ENCODE results near the gene GPR179.

The GPR179 gene

GRCh38 chr17:38326996-38327792 lies 16.6 kb downstream of the GPR179 start:
- Histone ChIP-seq H3F3A (ENCODE audit: low read depth) (no peaks in the 10 kb centered on the region), H3K27me3 (ENCODE audit: insufficient read depth, low read length, poor library complexity, severe bottlenecking) (no peaks in the 10 kb centered on the region), H2AFZ (ENCODE audit: low read length) (no peak overlapping the region), H3K9ac (ENCODE audit: low read depth, low read length, poor library complexity, severe bottlenecking) (no peak overlapping the region), H3K4me1 (ENCODE audit: insufficient read depth, low read length, poor library complexity, severe bottlenecking) (peaks cover 18% of the 10 kb centered on the region), H3K79me2 (ENCODE audit: insufficient read depth, low read length) (no peaks in the 10 kb centered on the region), H3K4me2 (ENCODE audit: low read depth, low read length, poor library complexity, severe bottlenecking) (no peak overlapping the region), H3K9me3 (ENCODE audit: insufficient read depth, low read depth, low read length) (no peaks in the 10 kb centered on the region), H4K20me1 (ENCODE audit: insufficient read depth, low read length, poor library complexity, severe bottlenecking) (no peaks in the 10 kb centered on the region), H3K9me2 (replicated peaks; ENCODE audit: low read depth, low read length) (no peaks in the 10 kb centered on the region), H3K36me3 (ENCODE audit: insufficient read depth, low read length) (peaks cover 9% of the 10 kb centered on the region; the same call in 1 of the 2 replicates), H3K4me3 (ENCODE audit: low read length, poor library complexity, severe bottlenecking) (no peak overlapping the region)
- TF ChIP-seq, protein P1, sequence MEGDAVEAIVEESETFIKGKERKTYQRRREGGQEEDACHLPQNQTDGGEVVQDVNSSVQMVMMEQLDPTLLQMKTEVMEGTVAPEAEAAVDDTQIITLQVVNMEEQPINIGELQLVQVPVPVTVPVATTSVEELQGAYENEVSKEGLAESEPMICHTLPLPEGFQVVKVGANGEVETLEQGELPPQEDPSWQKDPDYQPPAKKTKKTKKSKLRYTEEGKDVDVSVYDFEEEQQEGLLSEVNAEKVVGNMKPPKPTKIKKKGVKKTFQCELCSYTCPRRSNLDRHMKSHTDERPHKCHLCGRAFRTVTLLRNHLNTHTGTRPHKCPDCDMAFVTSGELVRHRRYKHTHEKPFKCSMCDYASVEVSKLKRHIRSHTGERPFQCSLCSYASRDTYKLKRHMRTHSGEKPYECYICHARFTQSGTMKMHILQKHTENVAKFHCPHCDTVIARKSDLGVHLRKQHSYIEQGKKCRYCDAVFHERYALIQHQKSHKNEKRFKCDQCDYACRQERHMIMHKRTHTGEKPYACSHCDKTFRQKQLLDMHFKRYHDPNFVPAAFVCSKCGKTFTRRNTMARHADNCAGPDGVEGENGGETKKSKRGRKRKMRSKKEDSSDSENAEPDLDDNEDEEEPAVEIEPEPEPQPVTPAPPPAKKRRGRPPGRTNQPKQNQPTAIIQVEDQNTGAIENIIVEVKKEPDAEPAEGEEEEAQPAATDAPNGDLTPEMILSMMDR (conservative IDR thresholded peaks at IDR 0.05; ENCODE audit: low read length): no peak
- no peak for TF ChIP-seq EZH2phosphoT487 (IDR thresholded peaks at IDR 0.05; ENCODE audit: borderline replicate concordance)

GRCh38 chr17:38325221-38325851 lies 18.4 kb downstream of the GPR179 start:
- no peak for TF ChIP-seq EZH2phosphoT487 (IDR thresholded peaks at IDR 0.05; ENCODE audit: borderline replicate concordance)
- TF ChIP-seq, protein P1 (conservative IDR thresholded peaks at IDR 0.05; ENCODE audit: low read length): no peak
- H3F3A ChIP-seq (ENCODE audit: low read depth): no peaks in the 10 kb centered on the region
- no peaks in the 10 kb centered on the region for H3K79me2 ChIP-seq (ENCODE audit: insufficient read depth, low read length)
- H3K9me3 ChIP-seq (ENCODE audit: insufficient read depth, low read depth, low read length): no peaks in the 10 kb centered on the region
- no peak overlapping the region for H3K4me3 ChIP-seq (ENCODE audit: low read length, poor library complexity, severe bottlenecking)
- no peaks in the 10 kb centered on the region for H4K20me1 ChIP-seq (ENCODE audit: insufficient read depth, low read length, poor library complexity, severe bottlenecking)
- H3K4me2 ChIP-seq (ENCODE audit: low read depth, low read length, poor library complexity, severe bottlenecking): peak overlapping the region; percentile 18
- H3K36me3 ChIP-seq (ENCODE audit: insufficient read depth, low read length): peaks cover 13% of the 10 kb centered on the region; the same call in 1 of the 2 replicates
- peaks cover 18% of the 10 kb centered on the region for H3K4me1 ChIP-seq (ENCODE audit: insufficient read depth, low read length, poor library complexity, severe bottlenecking)
- H3K27me3 ChIP-seq (ENCODE audit: insufficient read depth, low read length, poor library complexity, severe bottlenecking): no peaks in the 10 kb centered on the region
- H2AFZ ChIP-seq (ENCODE audit: low read length): no peak overlapping the region
- no peak overlapping the region for H3K9ac ChIP-seq (ENCODE audit: low read depth, low read length, poor library complexity, severe bottlenecking)
- no peaks in the 10 kb centered on the region for H3K9me2 ChIP-seq (replicated peaks; ENCODE audit: low read depth, low read length)

- no peaks in the 10 kb centered on the region for H3K79me2 ChIP-seq (ENCODE audit: insufficient read depth, low read length)
- H3K9ac ChIP-seq (ENCODE audit: low read depth, low read length, poor library complexity, severe bottlenecking): no peak overlapping the region
Measured at GRCh38 chr17:38324772-38325171, 19.0 kb downstream of the GPR179 start.

More at GRCh38 chr17:38324772-38325171, 19.0 kb downstream of the GPR179 start:
- no peak for TF ChIP-seq EZH2phosphoT487 (IDR thresholded peaks at IDR 0.05; ENCODE audit: borderline replicate concordance)
- TF ChIP-seq, protein P1 (conservative IDR thresholded peaks at IDR 0.05; ENCODE audit: low read length): no peak
- no peak overlapping the region for H3K4me3 ChIP-seq (ENCODE audit: low read length, poor library complexity, severe bottlenecking)
- no peaks in the 10 kb centered on the region for H3K9me2 ChIP-seq (replicated peaks; ENCODE audit: low read depth, low read length)
- peak overlapping the region; percentile 11 for H3K4me2 ChIP-seq (ENCODE audit: low read depth, low read length, poor library complexity, severe bottlenecking)
- H4K20me1 ChIP-seq (ENCODE audit: insufficient read depth, low read length, poor library complexity, severe bottlenecking): no peaks in the 10 kb centered on the region
- H3K9me3 ChIP-seq (ENCODE audit: insufficient read depth, low read depth, low read length): no peaks in the 10 kb centered on the region
- H3K4me1 ChIP-seq (ENCODE audit: insufficient read depth, low read length, poor library complexity, severe bottlenecking): peaks cover 18% of the 10 kb centered on the region
- H2AFZ ChIP-seq (ENCODE audit: low read length): no peak overlapping the region
- H3F3A ChIP-seq (ENCODE audit: low read depth): no peaks in the 10 kb centered on the region
- peaks cover 13% of the 10 kb centered on the region; the same call in 1 of the 2 replicates for H3K36me3 ChIP-seq (ENCODE audit: insufficient read depth, low read length)
- H3K27me3 ChIP-seq (ENCODE audit: insufficient read depth, low read length, poor library complexity, severe bottlenecking): no peaks in the 10 kb centered on the region
